G401 (cell line): ENCODE measurements around the gene EMX1. TPM values are rescaled to one million over a fixed set of nuclear protein-coding genes. Genes with fewer than 3 reads are reported as not detected.

Source experiments
- DNase-seq: peaks from one replicate; pipeline ENCODE4 v3.0.0-alpha.2; 2015; ENCODE audit warnings: low spot score
- in situ Hi-C: cut with HindIII; loops from 2 replicates; pipeline ENCODE4 v1.10.0; 2016; ENCODE audit warnings: low sequenced_read_pairs, mixed read lengths
- total RNA-seq: library from RNA; depleted of rRNA; stranded (reverse); fragments of >200 nt; shearing (Covaris generic); gene quantifications from 2 replicates; pipeline ENCODE4 v1.2.3, GENCODE V29; 2014

Gene EMX1
- total RNA-seq, 1 experiment from 2014 or later, result not detected

- no peak for DNase-seq
Measured at GRCh38 chr2:72921088-72921851, 4.0 kb downstream of the EMX1 start.

GRCh38 chr2:72921853-72922252 is 4.5 kb downstream of the EMX1 start:
- in situ Hi-C loops, result no loop called here
- no peak for DNase-seq

More at GRCh38 chr2:72921088-72921851, 4.0 kb downstream of the EMX1 start:
- in situ Hi-C loops, result no loop called here

- in situ Hi-C loops, result no loop called here
- DNase-seq, result no peak
Measured at GRCh38 chr2:72923833-72924352, 6.6 kb downstream of the EMX1 start.

- DNase-seq, result no peak
- in situ Hi-C loops, result no loop called here
Measured at GRCh38 chr2:72924353-72925240, 7.3 kb downstream of the EMX1 start.

- DNase-seq, result no peak
- in situ Hi-C loops, result no loop called here
Measured at GRCh38 chr2:72925328-72925943, 8.1 kb downstream of the EMX1 start.

GRCh38 chr2:72926368-72926767 is 9.0 kb downstream of the EMX1 start:
- no peak for DNase-seq
- in situ Hi-C loops, result no loop called here

GRCh38 chr2:72926811-72927465 is 9.6 kb downstream of the EMX1 start:
- no peak for DNase-seq

GRCh38 chr2:72927619-72928550 is 10.6 kb downstream of the EMX1 start:
- no peak for DNase-seq
- in situ Hi-C loops, result no loop called here

More at GRCh38 chr2:72926811-72927465, 9.6 kb downstream of the EMX1 start:
- in situ Hi-C loops, result no loop called here

- no peak for DNase-seq
- in situ Hi-C loops, result no loop called here
Measured at GRCh38 chr2:72929010-72929409, 11.7 kb downstream of the EMX1 start.

GRCh38 chr2:72931280-72931910 is 14.1 kb downstream of the EMX1 start:
- DNase-seq, result no peak
- in situ Hi-C loops, result no loop called here

- in situ Hi-C loops, result no loop called here
Measured at GRCh38 chr2:72932045-72932740, 14.9 kb downstream of the EMX1 start.

GRCh38 chr2:72932805-72933204 is 15.5 kb downstream of the EMX1 start:
- DNase-seq, result no peak
- in situ Hi-C loops, result no loop called here

More at GRCh38 chr2:72932045-72932740, 14.9 kb downstream of the EMX1 start:
- no peak for DNase-seq

- in situ Hi-C loops, result no loop called here
Measured at GRCh38 chr2:72933207-72933606, 15.9 kb downstream of the EMX1 start.

GRCh38 chr2:72933646-72934151 is 16.4 kb downstream of the EMX1 start:
- in situ Hi-C loops, result no loop called here
- DNase-seq, result no peak

More at GRCh38 chr2:72933207-72933606, 15.9 kb downstream of the EMX1 start:
- no peak for DNase-seq

GRCh38 chr2:72934683-72935610 is 17.6 kb downstream of the EMX1 start:
- in situ Hi-C loops, result no loop called here
- no peak for DNase-seq

- in situ Hi-C loops, result no loop called here
- DNase-seq, result no peak
Measured at GRCh38 chr2:72935611-72935957, 18.3 kb downstream of the EMX1 start.
